Kidney (tissue), 14 donors: ENCODE measurements around the gene STK11. TPM values are rescaled to one million over a fixed set of nuclear protein-coding genes. Genes with fewer than 3 reads are reported as not detected.
A peak's percentile ranks its signal among the peaks of the same experiment; 100 is the strongest.

Experiments
- DNase-seq, 5 donors: peaks; one replicate each; pipeline ENCODE4 v3.0.0-alpha.2; 2013 to 2020
- FAIRE-seq: peaks from 2 replicates; lab custom pipeline; 2012; peaks lifted over from hg19 to GRCh38; lab: Jason Lieb, UNC
- H3K27ac ChIP-seq, 2 donors: one replicate each; pipeline ENCODE4 v1.7.0; 2013; ENCODE audit warnings: low read depth in 2 of 2, low read length in 2 of 2, inconsistent platforms in 1 of 2
- H3K27me3 ChIP-seq: one replicate; pipeline ENCODE4 v1.7.1; 2013; ENCODE audit warnings: low read length, inconsistent platforms; ENCODE audit not compliant: control insufficient read depth, insufficient read depth
- H3K36me3 ChIP-seq, 3 donors: one replicate each; pipeline versions ENCODE4 v1.7.0 to v1.7.1; 2013; ENCODE audit warnings: low read length in 3 of 3, control low read depth in 1 of 3, inconsistent platforms in 1 of 3; ENCODE audit not compliant: insufficient read depth in 3 of 3, control insufficient read depth in 2 of 3
- H3K4me1 ChIP-seq, 3 donors: one replicate each; pipeline versions ENCODE4 v1.7.0 to v1.7.1; 2013; ENCODE audit warnings: low read length in 3 of 3, inconsistent platforms in 1 of 3, low read depth in 1 of 3; ENCODE audit not compliant: control insufficient read depth in 2 of 3, insufficient read depth in 2 of 3
- H3K4me3 ChIP-seq, 3 donors: one replicate each; pipeline versions ENCODE4 v1.7.0 to v1.8.1; 2013; ENCODE audit warnings: low read length in 3 of 3, control low read depth in 1 of 3, inconsistent platforms in 1 of 3
- H3K9ac ChIP-seq, 3 donors: one replicate each; pipeline versions ENCODE4 v1.7.0 to v1.7.1; 2013; ENCODE audit warnings: low read length in 3 of 3, control low read depth in 1 of 3, inconsistent platforms in 1 of 3
- H3K9me3 ChIP-seq, 3 donors: one replicate each; pipeline versions ENCODE4 v1.7.0 to v1.7.1; 2013; ENCODE audit warnings: low read length in 3 of 3, control low read depth in 1 of 3, inconsistent platforms in 1 of 3; ENCODE audit not compliant: control insufficient read depth in 2 of 3, insufficient read depth in 1 of 3
- intact Hi-C: fragments of 100-400 bp; cut with DNase I; formaldehyde crosslinking; loops from one replicate; pipeline ENCODE4 v1.11.1; 2022
- polyA plus RNA-seq: library from polyadenylated mRNA; stranded (reverse); fragments of 350-450 nt; fragmentation: Illumina TruSeq; extraction: RNeasy Lipid Tissue Mini Kit (QIAGEN cat#74804); gene quantifications from one replicate; pipeline ENCODE4 v1.2.3, GENCODE V29; 2014; ENCODE audit warnings: low read depth, low replicate concordance; ENCODE audit not compliant: insufficient read depth
- total RNA-seq: library from RNA; stranded (reverse); fragmentation: NEBNext Ultra II Directional; extraction: Animal tissue kit (Norgen Biotek cat#: 25700); gene quantifications from one replicate; pipeline ENCODE4 v1.2.1, GENCODE V29; 2021
- TF ChIP-seq, protein P1 (sequence below): IDR thresholded peaks from 3 replicates; pipeline ENCODE4 v1.5.1; 2012; ENCODE audit warnings: mild to moderate bottlenecking, moderate library complexity, borderline replicate concordance; ENCODE audit not compliant: insufficient read depth; ENCODE audit errors: extremely low read depth
- donor health status: control.
- donor health status: control.
- donor health status: control.
- donor health status: control.
- donor health status: control.
- donor health status: DM: yes; HTN: yes; CAD: no.
- donor health status: Normal renal cell carcinoma (clear cell type).

STK11 gene
- total and polyA plus RNA-seq, 2 donors from 2014 or later, result 40.7 to 57.7 TPM

DNA sequence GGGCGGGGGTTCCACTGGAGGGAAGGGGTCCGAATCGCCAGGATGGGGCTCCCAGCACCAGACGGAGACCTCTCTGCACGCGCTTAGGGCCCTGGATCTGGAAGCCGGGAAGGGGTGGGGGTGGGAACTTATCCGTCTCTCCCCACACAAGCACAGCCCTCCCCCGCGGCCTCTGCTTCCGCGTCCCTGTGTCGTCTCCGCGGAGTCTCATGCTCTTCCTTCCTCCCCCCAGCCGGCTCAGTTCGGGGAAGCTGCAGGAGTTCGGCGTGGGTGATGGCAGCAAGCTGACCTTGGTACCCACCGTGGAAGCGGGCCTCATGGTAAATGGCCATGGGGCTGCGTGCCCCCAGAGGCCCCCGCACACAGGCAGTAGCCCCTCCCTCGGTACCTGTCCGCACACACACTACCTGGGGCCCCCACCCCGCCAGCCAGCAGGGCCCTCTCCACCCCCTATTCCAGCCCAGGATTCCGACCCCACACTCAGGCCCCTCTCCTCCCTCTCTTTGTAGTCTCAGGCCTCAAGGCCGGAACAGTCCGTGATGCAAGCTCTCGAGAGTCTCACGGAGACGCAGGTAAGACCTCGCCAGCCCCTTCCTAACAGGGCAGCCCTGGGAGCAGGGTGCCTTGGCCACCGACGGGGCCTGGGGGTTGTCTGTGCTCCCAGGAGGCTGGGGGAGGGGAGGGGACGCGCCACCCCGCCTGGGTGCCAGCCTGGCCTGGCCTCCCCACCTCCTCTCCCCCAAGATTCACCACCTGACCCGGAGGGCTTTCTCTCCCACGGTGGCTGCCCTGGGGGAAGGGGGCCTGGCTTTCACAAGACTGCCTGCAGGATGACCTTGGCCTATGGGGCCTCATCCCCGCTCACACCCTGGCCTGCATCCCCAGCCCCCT lies 46.0 kb downstream of the STK11 start:
- TF ChIP-seq, protein P1, sequence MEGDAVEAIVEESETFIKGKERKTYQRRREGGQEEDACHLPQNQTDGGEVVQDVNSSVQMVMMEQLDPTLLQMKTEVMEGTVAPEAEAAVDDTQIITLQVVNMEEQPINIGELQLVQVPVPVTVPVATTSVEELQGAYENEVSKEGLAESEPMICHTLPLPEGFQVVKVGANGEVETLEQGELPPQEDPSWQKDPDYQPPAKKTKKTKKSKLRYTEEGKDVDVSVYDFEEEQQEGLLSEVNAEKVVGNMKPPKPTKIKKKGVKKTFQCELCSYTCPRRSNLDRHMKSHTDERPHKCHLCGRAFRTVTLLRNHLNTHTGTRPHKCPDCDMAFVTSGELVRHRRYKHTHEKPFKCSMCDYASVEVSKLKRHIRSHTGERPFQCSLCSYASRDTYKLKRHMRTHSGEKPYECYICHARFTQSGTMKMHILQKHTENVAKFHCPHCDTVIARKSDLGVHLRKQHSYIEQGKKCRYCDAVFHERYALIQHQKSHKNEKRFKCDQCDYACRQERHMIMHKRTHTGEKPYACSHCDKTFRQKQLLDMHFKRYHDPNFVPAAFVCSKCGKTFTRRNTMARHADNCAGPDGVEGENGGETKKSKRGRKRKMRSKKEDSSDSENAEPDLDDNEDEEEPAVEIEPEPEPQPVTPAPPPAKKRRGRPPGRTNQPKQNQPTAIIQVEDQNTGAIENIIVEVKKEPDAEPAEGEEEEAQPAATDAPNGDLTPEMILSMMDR, result no peak

DNA sequence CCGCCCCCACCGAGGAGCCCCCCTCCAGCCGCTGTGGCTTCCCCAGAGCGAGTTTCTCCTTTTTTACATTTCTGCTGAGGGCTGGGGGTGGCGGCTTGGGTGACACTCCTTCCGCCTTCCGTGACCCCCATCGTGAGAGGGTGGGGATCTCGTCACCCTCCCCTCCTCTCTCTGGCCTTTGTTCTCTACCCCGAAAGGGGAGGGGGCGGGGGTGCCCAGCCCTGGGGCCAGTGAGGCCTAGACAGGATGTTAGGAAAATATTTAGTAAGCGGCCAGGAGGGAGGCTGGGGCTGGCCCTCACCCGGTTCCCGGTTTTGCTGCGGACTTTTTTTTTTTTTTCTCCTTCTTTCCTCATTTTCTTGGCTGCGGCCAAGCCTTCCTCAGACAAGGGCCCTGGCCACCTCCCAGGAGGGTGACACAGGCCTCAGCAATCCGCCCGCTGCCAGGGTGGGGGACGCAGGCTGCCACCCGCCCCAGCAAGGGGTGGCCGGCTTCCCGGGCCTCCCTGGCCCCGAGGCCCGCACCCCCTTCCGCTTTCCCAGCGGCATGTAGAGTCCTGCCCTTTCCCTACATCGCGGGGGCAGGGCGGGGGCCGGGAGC lies 46.7 kb downstream of the STK11 start:
- Histone ChIP-seq H3K27ac (peak overlapping the region; percentile 97), H3K36me3 (peaks cover 5 to 34% (median 17%) of the 10 kb centered on the region in 3 donors), H3K4me1 (peaks cover 0 to 38% (median 11%) of the 10 kb centered on the region in 3 donors), H3K9ac (peak overlapping the region in 1 of 3 donors; percentile 88), H3K27me3 (no peaks in the 10 kb centered on the region), H3K9me3 (no peaks in the 10 kb centered on the region), H3K4me3 (peak overlapping the region in 1 of 3 donors; percentile 69)
- FAIRE-seq, result no peak
- TF ChIP-seq, protein P1, result no peak
- intact Hi-C loops, result no loop called here
- peak; percentile 55 to 98 (median 80) for DNase-seq

More for the DNA sequence above, 46.0 kb downstream of the STK11 start:
- FAIRE-seq (no peak), DNase-seq (peak; percentile 62 to 94 (median 85))
- intact Hi-C loops, result no loop called here
- Histone ChIP-seq H3K4me3 (peak overlapping the region; percentile 61 to 73 (median 69)), H3K9me3 (no peaks in the 10 kb centered on the region), H3K27me3 (no peaks in the 10 kb centered on the region), H3K27ac (peak overlapping the region; percentile 97), H3K9ac (peak overlapping the region; percentile 27 to 88 (median 32)), H3K36me3 (peaks cover 5 to 30% (median 14%) of the 10 kb centered on the region in 3 donors), H3K4me1 (peaks cover 0 to 37% (median 11%) of the 10 kb centered on the region in 3 donors)

DNA sequence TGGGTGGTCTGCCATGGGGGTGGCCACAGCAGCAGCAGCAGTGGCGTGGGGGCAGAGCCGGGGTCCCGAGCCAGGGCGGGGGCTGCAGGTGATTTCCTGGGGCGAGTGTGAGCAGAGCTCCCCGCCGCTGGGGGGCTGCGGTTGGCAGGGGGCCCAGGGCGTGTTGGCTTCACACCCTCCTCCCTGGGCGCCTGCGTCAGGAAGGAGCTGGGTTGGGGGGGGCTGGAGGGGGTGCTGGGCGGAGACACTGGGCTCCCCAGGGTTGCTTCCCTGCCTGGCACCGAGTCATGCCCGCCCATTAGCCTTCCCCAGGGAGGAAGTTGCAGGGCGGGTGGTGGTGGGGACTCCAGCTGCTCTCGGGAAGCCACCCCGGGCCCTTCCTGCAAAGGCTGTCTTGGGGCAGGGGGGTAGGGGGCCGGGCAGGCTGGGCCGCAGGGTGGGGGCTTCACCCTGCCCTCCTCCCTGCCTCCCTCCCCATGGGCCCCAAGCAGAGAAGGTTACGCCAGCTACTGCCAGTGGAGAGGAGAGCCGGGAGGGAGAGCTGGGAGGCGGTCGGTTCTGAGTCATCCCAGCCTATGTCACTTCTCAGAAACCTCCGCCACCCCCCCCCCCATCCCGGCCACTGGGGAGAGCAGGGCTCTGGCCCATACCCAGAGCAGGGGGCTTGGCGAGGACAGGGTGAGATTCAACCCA lies 47.4 kb downstream of the STK11 start:
- H3K4me1 ChIP-seq, result peaks cover 0 to 39% (median 6%) of the 10 kb centered on the region in 3 donors
- H3K9me3 ChIP-seq, result no peaks in the 10 kb centered on the region
- TF ChIP-seq, protein P1, result peak; percentile 9
- H3K9ac ChIP-seq, result peak overlapping the region in 1 of 3 donors; percentile 88
- H3K4me3 ChIP-seq, result peak overlapping the region in 1 of 3 donors; percentile 69
- peak in 4 of 5 donors; percentile 61 to 99 (median 78) for DNase-seq
- intact Hi-C loops, result no loop called here
- H3K27me3 ChIP-seq, result no peaks in the 10 kb centered on the region
- H3K27ac ChIP-seq, result peak overlapping the region; percentile 97
- no peak for FAIRE-seq
- peaks cover 5 to 34% (median 17%) of the 10 kb centered on the region in 3 donors for H3K36me3 ChIP-seq
